Mucosa of descending colon (tissue), 3 donors: Measurements from ENCODE around the gene AFDN. TPM values are rescaled to one million over a fixed set of nuclear protein-coding genes. Genes with fewer than 3 reads are reported as not detected.

ENCODE experiments used
- ATAC-seq: fragments of 200-7000 bp; cut with Tn5 transposase; one replicate; pipeline ENCODE4 v1.9.1; 2020; ENCODE audit warnings: mild to moderate bottlenecking, moderate library complexity
- DNase-seq, 3 donors: peaks; one replicate each; pipeline ENCODE4 v3.0.0-alpha.2; 2020
- H3K36me3 ChIP-seq: fragments of 200-600 bp; one replicate; pipeline ENCODE4 v1.8.0; 2021; ENCODE audit warnings: low read depth, mild to moderate bottlenecking
- H3K4me1 ChIP-seq: fragments of 200-600 bp; one replicate; pipeline ENCODE4 v1.8.0; 2021; ENCODE audit warnings: low read depth, mild to moderate bottlenecking
- H3K4me3 ChIP-seq: fragments of 200-600 bp; one replicate; pipeline ENCODE4 v1.8.0; 2021; ENCODE audit warnings: mild to moderate bottlenecking
- H3K9me3 ChIP-seq: fragments of 200-600 bp; one replicate; pipeline ENCODE4 v1.8.0; 2021; ENCODE audit warnings: mild to moderate bottlenecking
- CTCF ChIP-seq: fragments of 200-600 bp; IDR thresholded peaks from one replicate; pipeline ENCODE4 v1.8.0; 2022; ENCODE audit warnings: antibody characterized with exemption, mild to moderate bottlenecking
- intact Hi-C, 2 donors: fragments of 100-400 bp; cut with DNase I in 1 of 2; cut with micrococcal nuclease in 1 of 2; formaldehyde crosslinking; loops; one replicate each; pipeline versions ENCODE4 v1.11.0 to v1.11.1; 2022; cut with DNase I, micrococcal nuclease
- total RNA-seq, 3 donors: library from RNA; stranded (reverse); fragmentation: NEBNext Ultra II Directional in 2 of 3; extraction: Animal tissue kit (Norgen Biotek cat#: 25700) in 2 of 3; gene quantifications; one replicate each; pipeline versions ENCODE4 v1.2.1 to v1.2.4, GENCODE V29; 2021 to 2023
- donor health status: DM: no; HTN: no; CAD: no; lungs with moderate emphysema.
- donor health status: DM: no; HTN: no; CAD: no.
- donor health status: DM: no; HTN: yes; CAD: no.

AFDN gene
- total RNA-seq, 3 donors from 2014 or later, result 168 to 231 (median 208) TPM

- Histone ChIP-seq H3K36me3 (no peaks in the 10 kb centered on the region), H3K4me3 (no peak overlapping the region), H3K9me3 (no peaks in the 10 kb centered on the region), H3K4me1 (peaks cover 6% of the 10 kb centered on the region)
- TF ChIP-seq CTCF, result no peak
- intact Hi-C loops, result no loop called here
- DNase-seq (no peak), ATAC-seq (no peak)
These were observed 83.9 kb downstream of the AFDN start for GRCh38 chr6:167910652-167911051.

GRCh38 chr6:167912494-167912893, 85.8 kb downstream of the AFDN start:
- DNase-seq (no peak), ATAC-seq (peak; percentile 78)
- TF ChIP-seq CTCF, result no peak
- H3K9me3 ChIP-seq, result no peaks in the 10 kb centered on the region
- intact Hi-C loops, result no loop called here
- H3K36me3 ChIP-seq, result no peaks in the 10 kb centered on the region
- no peaks in the 10 kb centered on the region for H3K4me1 ChIP-seq
- H3K4me3 ChIP-seq, result no peak overlapping the region

GRCh38 chr6:167913699-167914098, 87.0 kb downstream of the AFDN start:
- H3K4me1 ChIP-seq, result no peaks in the 10 kb centered on the region
- no peak for ATAC-seq
- no peaks in the 10 kb centered on the region for H3K36me3 ChIP-seq
- DNase-seq, result no peak
- H3K4me3 ChIP-seq, result no peak overlapping the region
- H3K9me3 ChIP-seq, result no peaks in the 10 kb centered on the region
- intact Hi-C loops, result no loop called here
- no peak for TF ChIP-seq CTCF

GRCh38 chr6:167915139-167915538, 88.4 kb downstream of the AFDN start:
- ATAC-seq (no peak), DNase-seq (no peak)
- Histone ChIP-seq H3K4me1 (no peaks in the 10 kb centered on the region), H3K36me3 (peaks cover 4% of the 10 kb centered on the region), H3K4me3 (no peak overlapping the region), H3K9me3 (no peaks in the 10 kb centered on the region)
- intact Hi-C loops, result no loop called here
- no peak for TF ChIP-seq CTCF

GRCh38 chr6:167917551-167918154, 90.9 kb downstream of the AFDN start:
- ATAC-seq, result no peak
- no peak for TF ChIP-seq CTCF
- intact Hi-C loops, result no loop called here

More at GRCh38 chr6:167917551-167918154, 90.9 kb downstream of the AFDN start:
- H3K4me1 ChIP-seq, result no peaks in the 10 kb centered on the region
- no peaks in the 10 kb centered on the region for H3K9me3 ChIP-seq
- H3K36me3 ChIP-seq, result peaks cover 4% of the 10 kb centered on the region
- H3K4me3 ChIP-seq, result no peak overlapping the region
- DNase-seq, result no peak
